ENCODE data around the gene C1orf105. TPM values are rescaled to one million over a fixed set of nuclear protein-coding genes. Genes with fewer than 3 reads are reported as not detected.

Gene C1orf105
- total and polyA plus RNA-seq, 2 experiments from 2014 or later, result not detected

- Mint-ChIP-seq H3K27ac (no peak overlapping the region), H3K9me3 (no peaks in the 10 kb centered on the region), H3K27me3 (ENCODE audit: insufficient read depth, low read depth, poor library complexity) (no peaks in the 10 kb centered on the region), H3K36me3 (ENCODE audit: low read depth) (no peaks in the 10 kb centered on the region), H3K4me3 (no peak overlapping the region), H3K4me1 (peaks cover 3% of the 10 kb centered on the region)
- Histone ChIP-seq H3F3A (replicated peaks; ENCODE audit: low read depth) (no peaks in the 10 kb centered on the region), H2AFZ (no peak overlapping the region), H3K79me2 (replicated peaks; ENCODE audit: insufficient read depth) (no peaks in the 10 kb centered on the region), H3K4me3 (no peak overlapping the region), H3K27me3 (ENCODE audit: insufficient read depth) (no peaks in the 10 kb centered on the region), H3K9me2 (ENCODE audit: insufficient read depth) (peaks cover 7% of the 10 kb centered on the region; the same call in 1 of the 2 replicates), H3K4me1 (ENCODE audit: insufficient read depth) (no peaks in the 10 kb centered on the region), H3K27ac (ENCODE audit: low read depth) (no peak overlapping the region), H4K20me1 (replicated peaks; ENCODE audit: insufficient read depth) (no peaks in the 10 kb centered on the region), H3K36me3 (ENCODE audit: insufficient read depth) (no peaks in the 10 kb centered on the region), H3K4me2 (no peak overlapping the region)
- ATAC-seq, result no peak
- DNase-seq (ENCODE audit: low spot score), result no peak
- no peak for TF ChIP-seq POLR2AphosphoS5 (IDR thresholded peaks at IDR 0.05; ENCODE audit: low read depth)
- no peak for TF ChIP-seq REST (IDR thresholded peaks at IDR 0.05; ENCODE audit: unreplicated experiment)
- TF ChIP-seq EZH2phosphoT487 (IDR thresholded peaks at IDR 0.05; ENCODE audit: unreplicated experiment), result no peak
- TF ChIP-seq JUNB (IDR thresholded peaks at IDR 0.05; ENCODE audit: unreplicated experiment), result no peak
- no peak for TF ChIP-seq CTCF (conservative IDR thresholded peaks at IDR 0.05; ENCODE audit: low read depth in 2 of 2)
- TF ChIP-seq ZNF331 (CRISPR knock-in tag; IDR thresholded peaks at IDR 0.05; ENCODE audit: low read depth), result no peak
- TF ChIP-seq ZNF462 (CRISPR knock-in tag; IDR thresholded peaks at IDR 0.05), result no peak
- no peak for TF ChIP-seq STAT1 (IDR thresholded peaks at IDR 0.05; ENCODE audit: unreplicated experiment)
- no peak for TF ChIP-seq CREB1 (CRISPR knock-in tag; IDR thresholded peaks at IDR 0.05; ENCODE audit: low read depth)
These were observed 39.7 kb downstream of the C1orf105 start for GRCh38 chr1:172460177-172460576.
